Naive B cell (primary cell): Measurements from ENCODE around the gene APH1A. TPM values are rescaled to one million over a fixed set of nuclear protein-coding genes. Genes with fewer than 3 reads are reported as not detected.
"Not testable (repeated sequence)": the region's sequence is repeated elsewhere in the genome, so short reads cannot be mapped to it uniquely, and the experiment has no call there.

Experiments used
- ATAC-seq, 2 donors: fragments of 150-1000 bp; cut with Tn5 transposase; 2 replicates each; pipeline ENCODE4 v1.10.0; 2021; ENCODE audit warnings: low read depth in 2 of 2, mild to moderate bottlenecking in 2 of 2, moderate library complexity in 2 of 2
- DNase-seq: peaks from one replicate; pipeline ENCODE4 v3.0.0; 2022
- H3K27ac Mint-ChIP-seq, 6 donors: one replicate each; pipeline ENCODE4 v1.8.0; 2020 to 2022; ENCODE audit warnings: mild to moderate bottlenecking in 6 of 6, mixed read lengths in 6 of 6, moderate library complexity in 5 of 6, inconsistent platforms in 2 of 6
- H3K27me3 Mint-ChIP-seq, 3 donors: one replicate each; pipeline ENCODE4 v1.8.0; 2021 to 2022; ENCODE audit warnings: mixed read lengths in 3 of 3, mild to moderate bottlenecking in 1 of 3
- H3K36me3 Mint-ChIP-seq, 2 donors: one replicate each; pipeline ENCODE4 v1.8.0; 2020 to 2022; ENCODE audit warnings: mixed read lengths in 2 of 2, inconsistent platforms in 1 of 2, mild to moderate bottlenecking in 1 of 2
- H3K4me1 Mint-ChIP-seq, 3 donors: one replicate each; pipeline ENCODE4 v1.8.0; 2020 to 2022; ENCODE audit warnings: mixed read lengths in 3 of 3, inconsistent platforms in 1 of 3, mild to moderate bottlenecking in 1 of 3, moderate library complexity in 1 of 3
- H3K4me3 Mint-ChIP-seq, 8 donors: one replicate each; pipeline ENCODE4 v1.8.0; 2020 to 2022; ENCODE audit warnings: mild to moderate bottlenecking in 8 of 8, mixed read lengths in 8 of 8, moderate library complexity in 8 of 8, inconsistent platforms in 2 of 8
- H3K9me3 Mint-ChIP-seq, 7 donors: one replicate each; pipeline ENCODE4 v1.8.0; 2020 to 2022; ENCODE audit warnings: mixed read lengths in 7 of 7, mild to moderate bottlenecking in 5 of 7, inconsistent platforms in 2 of 7, moderate library complexity in 1 of 7
- polyA plus RNA-seq, 6 donors: library from polyadenylated mRNA; unstranded; fragments of 300-500 nt; fragmentation: Illumina TruSeq; gene quantifications; one replicate each; pipeline ENCODE4 v1.2.3, GENCODE V29; 2021; ENCODE audit warnings: low read depth in 6 of 6

Gene APH1A
- polyA plus RNA-seq, 6 donors from 2014 or later, result 81.7 to 106 (median 91.3) TPM

DNA sequence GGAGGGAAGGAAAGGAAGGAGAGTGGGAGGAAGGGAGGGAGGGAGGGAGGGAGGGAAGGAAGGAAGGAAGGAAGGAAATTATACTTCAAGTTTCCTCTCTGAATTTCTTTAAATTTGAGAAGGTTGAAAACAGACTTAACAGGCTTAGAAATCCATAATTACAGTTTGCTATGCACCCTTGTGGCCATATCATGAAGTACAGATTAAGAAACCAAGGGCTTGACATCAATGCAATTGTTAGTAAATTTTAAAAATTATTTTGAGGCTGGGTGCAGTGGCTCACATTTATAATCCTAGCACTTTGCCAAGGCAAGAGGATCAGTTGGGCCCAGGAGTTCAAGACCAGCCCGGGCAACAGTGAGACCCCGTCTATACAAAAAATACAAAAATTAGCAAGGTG lies 47.3 kb downstream of the APH1A start:
- Mint-ChIP-seq H3K9me3 (no peaks in the 10 kb centered on the region), H3K4me3 (no peak overlapping the region), H3K4me1 (peaks cover 13 to 26% (median 20%) of the 10 kb centered on the region in 3 donors), H3K27me3 (no peaks in the 10 kb centered on the region), H3K27ac (peak overlapping the region in 1 of 6 donors; percentile 18), H3K36me3 (peaks cover 14 to 22% of the 10 kb centered on the region in 2 donors)
- DNase-seq (no peak), ATAC-seq (peak in 1 of 2 donors; percentile 52)

- H3K4me3 Mint-ChIP-seq, H3K27me3 Mint-ChIP-seq, H3K27ac Mint-ChIP-seq, H3K36me3 Mint-ChIP-seq, H3K9me3 Mint-ChIP-seq, ATAC-seq, DNase-seq: not testable (repeated sequence)
- peaks cover 5 to 14% (median 13%) of the 10 kb centered on the region in 3 donors for H3K4me1 Mint-ChIP-seq
Observed at GRCh38 chr1:150215855-150216254, 53.0 kb downstream of the APH1A start.

Other genes with a start within 250 kb of the APH1A start
- 10 to 100 TPM; 20.8 to 35.5 (median 26.9) TPM for gene VPS45, start 201.2 kb downstream of the APH1A start, polyA plus RNA-seq
- 10 to 100 TPM; 64.9 to 97.5 (median 84.0) TPM for gene PLEKHO1, start 119.1 kb downstream of the APH1A start, polyA plus RNA-seq
- 10 to 100 TPM; 44.7 to 67.8 (median 49.8) TPM for gene ANP32E, start 32.9 kb downstream of the APH1A start, polyA plus RNA-seq
- 1 to 10 TPM in 3 of 6 donors, under 1 TPM in 3; 0.76 to 1.8 (median 1.0) TPM for gene CA14, start 11.2 kb downstream of the APH1A start, polyA plus RNA-seq
- gene C1orf54, start 3.8 kb upstream of the APH1A start, polyA plus RNA-seq, result 1 to 10 TPM; 1.0 to 3.8 (median 2.0) TPM
- gene CIART, start 13.5 kb upstream of the APH1A start, polyA plus RNA-seq, result under 1 TPM in 1 of 6 donors, not detected in 5; 0.22 TPM
- 10 to 100 TPM; 62.4 to 93.0 (median 82.4) TPM for gene MRPS21, start 24.8 kb upstream of the APH1A start, polyA plus RNA-seq
- 10 to 100 TPM; 13.0 to 38.7 (median 14.6) TPM for gene PRPF3, start 52.5 kb upstream of the APH1A start, polyA plus RNA-seq
- gene RPRD2, start 95.1 kb upstream of the APH1A start, polyA plus RNA-seq, result 10 to 100 TPM in 5 of 6 donors, 1 to 10 TPM in 1; 2.6 to 49.9 (median 28.6) TPM
- gene TARS2, start 218.4 kb upstream of the APH1A start, polyA plus RNA-seq, result 10 to 100 TPM; 31.7 to 49.6 (median 37.4) TPM
- not detected for gene ECM1, start 239.1 kb upstream of the APH1A start, polyA plus RNA-seq
- 1 to 10 TPM in 3 of 6 donors, under 1 TPM in 1, not detected in 2; 0.68 to 2.6 (median 1.3) TPM for gene FALEC, start 246.7 kb upstream of the APH1A start, polyA plus RNA-seq